ENCODE data around the gene CAND2. TPM values are rescaled to one million over a fixed set of nuclear protein-coding genes. Genes with fewer than 3 reads are reported as not detected.

The CAND2 gene
- total RNA-seq, 1 donor from 2014 or later, result 11.3 TPM

GRCh38 chr3:12764171-12764776 is 32.2 kb upstream of the CAND2 start:
- DNase-seq (ENCODE audit: low spot score), result peak; percentile 19
- Mint-ChIP-seq H3K27me3 (ENCODE audit: low read depth) (no peaks in the 10 kb centered on the region), H3K9me3 (ENCODE audit: low read depth) (no peaks in the 10 kb centered on the region), H3K4me3 (ENCODE audit: unreplicated experiment) (no peak overlapping the region), H3K36me3 (ENCODE audit: low read depth) (no peaks in the 10 kb centered on the region), H3K27ac (ENCODE audit: unreplicated experiment) (no peak overlapping the region), H3K4me1 (ENCODE audit: low read depth) (peaks cover 17% of the 10 kb centered on the region)
- no peak for TF ChIP-seq CTCF (IDR thresholded peaks at IDR 0.05)

DNA sequence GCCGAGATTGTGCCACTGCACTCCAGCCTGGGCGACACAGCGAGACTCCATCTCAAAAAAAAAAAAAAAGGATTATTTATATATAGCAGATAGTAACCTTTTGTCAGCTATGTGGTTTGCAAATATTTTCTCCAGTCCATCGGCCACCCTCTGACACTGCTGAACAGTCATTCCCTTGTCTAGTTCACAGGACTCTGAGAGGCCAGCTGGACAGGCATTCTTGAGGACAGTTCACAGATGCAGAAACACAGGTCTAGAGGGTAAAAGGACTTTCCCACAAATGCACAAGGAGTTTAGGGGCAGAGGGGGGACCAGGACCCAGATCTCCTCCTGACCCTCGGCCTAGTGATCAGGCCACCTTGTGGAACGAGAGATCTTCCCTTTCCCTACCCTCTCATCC is 29.9 kb upstream of the CAND2 start:
- no peak for DNase-seq (ENCODE audit: low spot score)
- no peak for TF ChIP-seq CTCF (IDR thresholded peaks at IDR 0.05)
- H3K4me3 Mint-ChIP-seq (ENCODE audit: unreplicated experiment), result no peak overlapping the region
- no peaks in the 10 kb centered on the region for H3K36me3 Mint-ChIP-seq (ENCODE audit: low read depth)
- peaks cover 7% of the 10 kb centered on the region for H3K4me1 Mint-ChIP-seq (ENCODE audit: low read depth)
- H3K27ac Mint-ChIP-seq (ENCODE audit: unreplicated experiment), result peak overlapping the region; percentile 17
- H3K27me3 Mint-ChIP-seq (ENCODE audit: low read depth), result no peaks in the 10 kb centered on the region
- no peaks in the 10 kb centered on the region for H3K9me3 Mint-ChIP-seq (ENCODE audit: low read depth)

- H3K36me3 Mint-ChIP-seq (ENCODE audit: low read depth), result no peaks in the 10 kb centered on the region
- H3K9me3 Mint-ChIP-seq (ENCODE audit: low read depth), result no peaks in the 10 kb centered on the region
- H3K4me1 Mint-ChIP-seq (ENCODE audit: low read depth), result no peaks in the 10 kb centered on the region
- H3K27ac Mint-ChIP-seq (ENCODE audit: unreplicated experiment), result no peak overlapping the region
- H3K4me3 Mint-ChIP-seq (ENCODE audit: unreplicated experiment), result no peak overlapping the region
- no peaks in the 10 kb centered on the region for H3K27me3 Mint-ChIP-seq (ENCODE audit: low read depth)
- TF ChIP-seq CTCF (IDR thresholded peaks at IDR 0.05), result no peak
- peak; percentile 91 for DNase-seq (ENCODE audit: low spot score)
These were observed 27.6 kb upstream of the CAND2 start for GRCh38 chr3:12768579-12769527.

GRCh38 chr3:12769761-12770160 is 26.7 kb upstream of the CAND2 start:
- Mint-ChIP-seq H3K4me3 (ENCODE audit: unreplicated experiment) (no peak overlapping the region), H3K36me3 (ENCODE audit: low read depth) (no peaks in the 10 kb centered on the region), H3K4me1 (ENCODE audit: low read depth) (no peaks in the 10 kb centered on the region), H3K27ac (ENCODE audit: unreplicated experiment) (no peak overlapping the region), H3K9me3 (ENCODE audit: low read depth) (no peaks in the 10 kb centered on the region), H3K27me3 (ENCODE audit: low read depth) (no peaks in the 10 kb centered on the region)
- no peak for DNase-seq (ENCODE audit: low spot score)
- TF ChIP-seq CTCF (IDR thresholded peaks at IDR 0.05), result no peak

DNA sequence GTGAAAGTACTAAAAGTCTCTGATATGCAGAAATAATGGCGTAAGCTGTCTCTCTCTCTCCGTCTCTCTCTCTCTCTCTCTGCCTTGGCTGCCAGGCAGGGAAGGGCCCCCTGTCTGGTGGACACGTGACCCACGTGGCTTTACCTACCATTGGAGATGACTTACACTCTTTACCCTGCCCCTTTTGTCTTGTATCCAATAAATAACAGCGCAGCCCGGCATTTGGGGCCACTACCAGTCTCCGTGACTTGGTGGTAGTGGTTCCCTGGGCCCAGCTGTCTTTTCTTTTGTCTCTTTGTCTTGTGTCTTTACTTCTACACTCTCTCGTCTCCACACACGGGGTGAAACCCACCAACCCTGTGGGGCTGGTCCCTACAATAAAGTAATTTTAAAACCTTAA is 25.2 kb upstream of the CAND2 start:
- H3K36me3 Mint-ChIP-seq (ENCODE audit: low read depth), result no peaks in the 10 kb centered on the region
- DNase-seq (ENCODE audit: low spot score), result peak; percentile 28
- H3K4me1 Mint-ChIP-seq (ENCODE audit: low read depth), result no peaks in the 10 kb centered on the region
- TF ChIP-seq CTCF (IDR thresholded peaks at IDR 0.05), result no peak
- no peaks in the 10 kb centered on the region for H3K27me3 Mint-ChIP-seq (ENCODE audit: low read depth)
- no peak overlapping the region for H3K4me3 Mint-ChIP-seq (ENCODE audit: unreplicated experiment)
- H3K9me3 Mint-ChIP-seq (ENCODE audit: low read depth), result no peaks in the 10 kb centered on the region
- H3K27ac Mint-ChIP-seq (ENCODE audit: unreplicated experiment), result no peak overlapping the region

Data from chondrocyte (in vitro differentiated cells).